ENCODE measurements around the gene MYO3B.

The MYO3B gene

DNA sequence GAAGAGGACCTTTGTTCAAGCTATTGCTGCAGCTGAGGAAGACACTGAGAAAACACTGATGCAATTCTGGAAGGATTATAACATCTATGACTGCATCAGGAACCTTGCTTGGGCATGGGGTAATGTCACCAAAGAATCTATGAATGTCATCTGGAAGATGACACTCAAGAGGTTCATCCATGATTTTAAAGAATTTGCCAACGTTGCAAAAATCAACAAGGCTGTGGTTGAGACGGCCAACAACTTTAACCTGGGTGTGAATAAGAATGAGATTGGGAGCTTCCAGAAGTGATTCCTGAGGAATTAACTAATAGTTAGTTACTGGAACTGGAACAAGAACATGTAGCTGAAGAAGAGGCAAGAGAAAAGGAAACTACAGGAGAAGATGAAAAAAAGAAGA lies 410.8 kb downstream of the MYO3B start:
- no peak for DNase-seq (ENCODE audit: extremely low read depth, insufficient read length)
- Histone ChIP-seq H3K36me3 (ENCODE audit: control insufficient read depth, insufficient read depth, low read length) (no peaks in the 10 kb centered on the region), H3K4me3 (replicated peaks; ENCODE audit: low read depth, low read length) (no peak overlapping the region), H3K27me3 (replicated peaks; ENCODE audit: control insufficient read depth, insufficient read depth, low read length) (no peaks in the 10 kb centered on the region)
- TF ChIP-seq, protein P1, sequence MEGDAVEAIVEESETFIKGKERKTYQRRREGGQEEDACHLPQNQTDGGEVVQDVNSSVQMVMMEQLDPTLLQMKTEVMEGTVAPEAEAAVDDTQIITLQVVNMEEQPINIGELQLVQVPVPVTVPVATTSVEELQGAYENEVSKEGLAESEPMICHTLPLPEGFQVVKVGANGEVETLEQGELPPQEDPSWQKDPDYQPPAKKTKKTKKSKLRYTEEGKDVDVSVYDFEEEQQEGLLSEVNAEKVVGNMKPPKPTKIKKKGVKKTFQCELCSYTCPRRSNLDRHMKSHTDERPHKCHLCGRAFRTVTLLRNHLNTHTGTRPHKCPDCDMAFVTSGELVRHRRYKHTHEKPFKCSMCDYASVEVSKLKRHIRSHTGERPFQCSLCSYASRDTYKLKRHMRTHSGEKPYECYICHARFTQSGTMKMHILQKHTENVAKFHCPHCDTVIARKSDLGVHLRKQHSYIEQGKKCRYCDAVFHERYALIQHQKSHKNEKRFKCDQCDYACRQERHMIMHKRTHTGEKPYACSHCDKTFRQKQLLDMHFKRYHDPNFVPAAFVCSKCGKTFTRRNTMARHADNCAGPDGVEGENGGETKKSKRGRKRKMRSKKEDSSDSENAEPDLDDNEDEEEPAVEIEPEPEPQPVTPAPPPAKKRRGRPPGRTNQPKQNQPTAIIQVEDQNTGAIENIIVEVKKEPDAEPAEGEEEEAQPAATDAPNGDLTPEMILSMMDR (IDR thresholded peaks at IDR 0.05; ENCODE audit: insufficient read depth, low read length, poor library complexity, severe bottlenecking), result no peak

DNA sequence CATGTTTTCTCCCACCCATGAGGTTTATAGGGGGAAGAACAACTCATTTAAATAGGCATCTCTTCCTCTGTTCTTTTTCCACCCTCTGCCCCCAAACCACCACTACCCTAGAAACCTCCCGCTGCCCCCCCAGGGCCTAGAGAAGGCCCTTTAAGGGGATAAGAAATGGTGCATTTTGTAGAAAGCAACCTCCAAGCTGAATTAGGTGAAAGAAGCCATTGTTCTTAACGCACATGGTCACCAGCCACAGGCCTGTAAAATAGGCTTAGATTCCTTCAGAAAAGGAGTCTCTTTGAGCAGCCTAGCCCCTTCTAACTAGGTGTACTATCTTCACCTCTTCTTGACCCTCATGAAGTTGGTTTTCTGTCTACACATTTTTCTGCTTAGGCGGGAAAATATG lies 418.6 kb downstream of the MYO3B start:
- TF ChIP-seq, protein P1 (IDR thresholded peaks at IDR 0.05; ENCODE audit: insufficient read depth, low read length, poor library complexity, severe bottlenecking), result no peak
- Histone ChIP-seq H3K27me3 (replicated peaks; ENCODE audit: control insufficient read depth, insufficient read depth, low read length) (no peaks in the 10 kb centered on the region; the same call in 1 of the 2 replicates), H3K4me3 (replicated peaks; ENCODE audit: low read depth, low read length) (no peak overlapping the region), H3K36me3 (ENCODE audit: control insufficient read depth, insufficient read depth, low read length) (no peaks in the 10 kb centered on the region)
- DNase-seq (ENCODE audit: extremely low read depth, insufficient read length), result no peak

- H3K4me3 ChIP-seq (replicated peaks; ENCODE audit: low read depth, low read length), result no peak overlapping the region
- TF ChIP-seq, protein P1 (IDR thresholded peaks at IDR 0.05; ENCODE audit: insufficient read depth, low read length, poor library complexity, severe bottlenecking), result no peak
- no peaks in the 10 kb centered on the region; the same call in 1 of the 2 replicates for H3K27me3 ChIP-seq (replicated peaks; ENCODE audit: control insufficient read depth, insufficient read depth, low read length)
- no peaks in the 10 kb centered on the region for H3K36me3 ChIP-seq (ENCODE audit: control insufficient read depth, insufficient read depth, low read length)
- DNase-seq (ENCODE audit: extremely low read depth, insufficient read length), result no peak
These were observed 420.1 kb downstream of the MYO3B start for GRCh38 chr2:170598067-170598395.

GRCh38 chr2:170601489-170601888 lies 423.5 kb downstream of the MYO3B start:
- Histone ChIP-seq H3K36me3 (ENCODE audit: control insufficient read depth, insufficient read depth, low read length) (no peaks in the 10 kb centered on the region), H3K4me3 (replicated peaks; ENCODE audit: low read depth, low read length) (no peak overlapping the region), H3K27me3 (replicated peaks; ENCODE audit: control insufficient read depth, insufficient read depth, low read length) (no peaks in the 10 kb centered on the region; the same call in 1 of the 2 replicates)
- TF ChIP-seq, protein P1 (IDR thresholded peaks at IDR 0.05; ENCODE audit: insufficient read depth, low read length, poor library complexity, severe bottlenecking), result no peak
- no peak for DNase-seq (ENCODE audit: extremely low read depth, insufficient read length)

GRCh38 chr2:170605862-170606261 lies 427.9 kb downstream of the MYO3B start:
- Histone ChIP-seq H3K36me3 (ENCODE audit: control insufficient read depth, insufficient read depth, low read length) (no peaks in the 10 kb centered on the region), H3K4me3 (replicated peaks; ENCODE audit: low read depth, low read length) (no peak overlapping the region), H3K27me3 (replicated peaks; ENCODE audit: control insufficient read depth, insufficient read depth, low read length) (no peaks in the 10 kb centered on the region; the same call in 1 of the 2 replicates)
- DNase-seq (ENCODE audit: extremely low read depth, insufficient read length), result no peak
- TF ChIP-seq, protein P1 (IDR thresholded peaks at IDR 0.05; ENCODE audit: insufficient read depth, low read length, poor library complexity, severe bottlenecking), result no peak

- H3K27me3 ChIP-seq (replicated peaks; ENCODE audit: control insufficient read depth, insufficient read depth, low read length), result no peaks in the 10 kb centered on the region; the same call in 1 of the 2 replicates
- TF ChIP-seq, protein P1 (IDR thresholded peaks at IDR 0.05; ENCODE audit: insufficient read depth, low read length, poor library complexity, severe bottlenecking), result no peak
- H3K4me3 ChIP-seq (replicated peaks; ENCODE audit: low read depth, low read length), result no peak overlapping the region
- no peaks in the 10 kb centered on the region for H3K36me3 ChIP-seq (ENCODE audit: control insufficient read depth, insufficient read depth, low read length)
- no peak for DNase-seq (ENCODE audit: extremely low read depth, insufficient read length)
These were observed 429.2 kb downstream of the MYO3B start for GRCh38 chr2:170607171-170607570.
